Activated CD8-positive, alpha-beta memory T cell treated with anti-CD3 and anti-CD28 coated beads, Interleukin-2, amount 10 ng/mL, durations not matched to agents 7 days and 5 days (primary cell): ENCODE results near the gene STARD7. TPM values are rescaled to one million over a fixed set of nuclear protein-coding genes. Genes with fewer than 3 reads are reported as not detected.
A peak's percentile ranks its signal among the peaks of the same experiment; 100 is the strongest.

Source experiments
- ATAC-seq: fragments of 150-1000 bp; cut with Tn5 transposase; one replicate; pipeline ENCODE4 v1.10.0; 2021; ENCODE audit warnings: moderate library complexity
- CTCF ChIA-PET: fragments of 350-600 bp; sonication (Branson Sonifier 250); formaldehyde crosslinking; loops from one replicate; lab custom pipeline; 2021; ENCODE audit warnings: antibody characterized with exemption; lab: Charles Lee
- DNase-seq: peaks from one replicate; pipeline ENCODE4 v3.0.0-alpha.2; 2020
- H3K27ac Mint-ChIP-seq: one replicate; pipeline ENCODE4 v1.8.0; 2021; ENCODE audit warnings: mild to moderate bottlenecking, mixed read lengths
- H3K27me3 Mint-ChIP-seq: one replicate; pipeline ENCODE4 v1.8.0; 2021; ENCODE audit warnings: mixed read lengths
- H3K36me3 Mint-ChIP-seq: one replicate; pipeline ENCODE4 v1.8.0; 2021; ENCODE audit warnings: mild to moderate bottlenecking, mixed read lengths
- H3K4me1 Mint-ChIP-seq: one replicate; pipeline ENCODE4 v1.8.0; 2021; ENCODE audit warnings: mixed read lengths
- H3K4me3 Mint-ChIP-seq: one replicate; pipeline ENCODE4 v1.8.0; 2021; ENCODE audit warnings: mild to moderate bottlenecking, moderate library complexity, mixed read lengths
- H3K9me3 Mint-ChIP-seq: one replicate; pipeline ENCODE4 v1.8.0; 2022; ENCODE audit warnings: low read depth, mixed read lengths
- total RNA-seq, 2 experiments: library from RNA; stranded (reverse); gene quantifications; one replicate each; pipeline ENCODE4 v1.2.3, GENCODE V29; 2021

The STARD7 gene
- total RNA-seq, 2 experiments from 2014 or later = 131 to 180 TPM

DNA sequence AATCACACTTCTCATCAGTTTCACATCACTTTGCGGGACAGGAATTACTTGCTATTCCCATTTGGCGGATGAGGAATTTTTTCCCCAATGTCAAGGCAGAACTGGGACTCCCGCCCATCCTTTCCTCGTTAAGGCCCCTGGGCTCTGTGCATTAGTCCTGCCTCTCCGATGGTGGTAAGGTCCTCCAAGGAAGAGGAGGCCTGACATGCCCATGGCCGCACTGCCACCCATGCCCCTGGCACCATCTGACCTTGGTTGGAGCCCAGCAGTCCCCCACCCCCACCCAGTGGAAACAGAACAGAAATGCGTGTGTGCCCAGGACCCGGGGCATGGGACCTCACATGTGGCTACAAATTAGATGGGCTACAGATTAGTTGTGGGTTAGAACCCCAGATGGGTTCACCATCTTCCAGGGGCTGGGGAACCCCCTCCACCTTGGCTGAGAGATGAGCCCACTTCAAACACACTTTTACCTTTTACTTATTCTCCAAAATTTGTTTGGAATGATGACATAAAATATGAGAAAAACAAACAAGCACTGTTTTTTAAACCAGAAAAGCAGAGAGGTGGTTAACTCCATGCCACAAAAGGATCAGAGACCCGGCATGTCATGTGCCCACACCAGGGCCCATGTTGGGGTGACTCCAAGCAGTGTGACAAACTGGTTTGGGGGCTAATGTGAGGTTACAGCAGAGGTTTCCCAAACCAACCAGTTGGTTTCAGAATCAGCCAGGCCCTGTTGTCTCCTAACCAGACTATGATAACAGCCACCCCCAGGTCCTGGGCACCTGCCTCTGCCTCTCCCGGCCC is 52.4 kb downstream of the STARD7 start:
- H3K4me1 Mint-ChIP-seq = peaks cover 64% of the 10 kb centered on the region
- no peaks in the 10 kb centered on the region for H3K27me3 Mint-ChIP-seq
- peak overlapping the region; percentile 90 for H3K27ac Mint-ChIP-seq
- H3K9me3 Mint-ChIP-seq = peaks cover 5% of the 10 kb centered on the region
- CTCF ChIA-PET = interaction anchor here (1.3 to 27.2 kb wide), 2 partner anchors 12 to 18 kb away, joined by 7 to 675 read pairs; partner anchors contain the start of genes ASTL and DUSP2
- DNase-seq = peak; percentile 83
- peak; percentile 40 for ATAC-seq
- H3K36me3 Mint-ChIP-seq = peaks cover 7% of the 10 kb centered on the region
- H3K4me3 Mint-ChIP-seq = no peak overlapping the region

GRCh38 chr2:96154506-96155380 is 53.9 kb downstream of the STARD7 start:
- Mint-ChIP-seq H3K9me3 (no peaks in the 10 kb centered on the region), H3K4me3 (no peak overlapping the region), H3K4me1 (peaks cover 61% of the 10 kb centered on the region), H3K27me3 (no peaks in the 10 kb centered on the region), H3K27ac (no peak overlapping the region), H3K36me3 (no peaks in the 10 kb centered on the region)
- CTCF ChIA-PET = interaction anchor here (20.2 to 27.2 kb wide), 2 partner anchors 10 to 11 kb away, joined by 675 read pairs; partner anchors contain the start of genes ASTL and DUSP2
- no peak for DNase-seq
- no peak for ATAC-seq

DNA sequence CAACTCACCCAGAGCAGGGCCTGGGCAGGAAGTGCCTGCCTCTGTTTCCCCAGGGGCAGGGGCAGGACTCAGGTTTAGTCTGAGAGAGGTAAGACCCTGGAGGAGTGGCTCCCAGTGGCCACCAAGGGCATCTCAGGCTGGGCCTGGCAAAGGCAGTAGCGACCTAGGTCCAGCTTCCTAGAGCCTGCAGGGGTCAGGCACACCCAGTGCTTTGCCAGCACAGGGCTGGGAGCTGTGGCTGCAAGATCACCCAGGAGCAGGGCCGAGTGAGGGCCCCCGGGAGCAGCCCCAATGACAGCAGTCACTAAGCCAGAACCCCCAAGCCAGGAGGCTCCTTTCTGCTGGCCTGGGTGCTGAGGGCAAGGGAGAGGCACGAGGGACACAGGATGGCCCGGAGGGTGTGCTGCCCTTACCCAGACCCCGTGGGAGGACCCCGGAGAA is 54.6 kb downstream of the STARD7 start:
- Mint-ChIP-seq H3K27ac (no peak overlapping the region), H3K27me3 (no peaks in the 10 kb centered on the region), H3K4me3 (no peak overlapping the region), H3K9me3 (no peaks in the 10 kb centered on the region), H3K36me3 (no peaks in the 10 kb centered on the region), H3K4me1 (peaks cover 57% of the 10 kb centered on the region)
- CTCF ChIA-PET = interaction anchor here (20.2 to 27.2 kb wide), 2 partner anchors 9 to 12 kb away, joined by 675 read pairs; partner anchors contain the start of genes ASTL and DUSP2
- no peak for ATAC-seq
- DNase-seq = no peak

- no peak for DNase-seq
- peak overlapping the region; percentile 26 for H3K27ac Mint-ChIP-seq
Observed at GRCh38 chr2:96153291-96153713, 55.3 kb downstream of the STARD7 start.

DNA sequence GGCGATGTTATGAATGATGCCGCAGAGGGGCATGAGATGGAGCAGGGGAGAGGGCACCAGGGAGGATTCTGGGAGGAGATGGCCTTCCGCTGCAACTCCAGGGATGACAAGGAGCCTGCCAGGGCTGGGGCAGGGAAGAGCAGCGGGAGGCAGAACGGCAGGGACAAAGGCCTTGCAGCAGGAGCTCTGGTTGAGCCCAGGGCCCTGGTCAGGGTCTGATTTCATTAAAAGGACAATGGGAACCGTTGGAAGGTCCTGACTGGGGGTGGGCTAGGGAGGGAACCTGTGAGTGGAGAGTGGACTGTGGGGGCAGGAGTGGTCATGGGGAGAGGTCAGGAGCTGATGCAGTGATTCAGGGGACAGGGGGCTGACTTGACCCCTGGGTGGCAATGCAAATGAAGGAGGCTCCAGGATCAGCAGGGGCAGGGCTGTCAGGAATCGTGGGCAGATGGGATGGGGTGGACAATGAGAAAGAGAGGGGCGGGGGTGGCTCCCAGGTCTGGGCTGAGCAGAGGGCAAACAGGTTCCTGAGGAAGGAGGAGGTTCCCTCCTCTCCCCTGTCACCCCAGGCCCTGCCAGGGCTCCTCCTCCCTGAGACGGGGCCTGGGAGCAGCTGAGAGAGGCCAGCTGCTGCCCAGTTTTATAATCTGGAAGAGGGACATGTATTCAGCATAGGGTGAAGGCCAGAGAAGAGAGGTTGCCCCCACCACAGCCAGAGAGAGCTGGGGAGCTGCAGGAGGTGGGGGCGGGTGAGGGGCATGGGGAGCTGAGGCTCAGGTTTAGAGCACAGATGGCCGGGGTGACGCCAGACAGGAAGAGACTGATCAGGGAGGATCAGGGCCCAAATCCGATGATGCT is 56.1 kb downstream of the STARD7 start:
- no peak overlapping the region for H3K27ac Mint-ChIP-seq
- DNase-seq (no peak), ATAC-seq (no peak)
- H3K27me3 Mint-ChIP-seq = no peaks in the 10 kb centered on the region
- H3K9me3 Mint-ChIP-seq = no peaks in the 10 kb centered on the region
- no peak overlapping the region for H3K4me3 Mint-ChIP-seq
- peaks cover 57% of the 10 kb centered on the region for H3K4me1 Mint-ChIP-seq
- CTCF ChIA-PET = interaction anchor here (2.6 to 27.2 kb wide), 3 partner anchors 8 to 13 kb away, joined by 13 to 675 read pairs (median 675); partner anchors contain the start of genes ASTL and DUSP2
- no peaks in the 10 kb centered on the region for H3K36me3 Mint-ChIP-seq

More at GRCh38 chr2:96153291-96153713, 55.3 kb downstream of the STARD7 start:
- CTCF ChIA-PET = interaction anchor here (20.2 to 27.2 kb wide), 2 partner anchors 9 to 13 kb away, joined by 675 read pairs; partner anchors contain the start of genes ASTL and DUSP2
- no peak for ATAC-seq
- Mint-ChIP-seq H3K4me3 (no peak overlapping the region), H3K27me3 (no peaks in the 10 kb centered on the region), H3K36me3 (no peaks in the 10 kb centered on the region), H3K4me1 (peaks cover 57% of the 10 kb centered on the region), H3K9me3 (no peaks in the 10 kb centered on the region)

GRCh38 chr2:96151595-96152303 is 56.9 kb downstream of the STARD7 start:
- H3K9me3 Mint-ChIP-seq = no peaks in the 10 kb centered on the region
- peaks cover 57% of the 10 kb centered on the region for H3K4me1 Mint-ChIP-seq
- CTCF ChIA-PET = interaction anchor here (1.2 to 20.2 kb wide), 3 partner anchors 13 to 35 kb away, joined by 4 to 675 read pairs (median 13); no protein-coding TSS in a partner anchor
- no peaks in the 10 kb centered on the region for H3K27me3 Mint-ChIP-seq
- H3K27ac Mint-ChIP-seq = no peak overlapping the region
- H3K4me3 Mint-ChIP-seq = no peak overlapping the region
- no peak for DNase-seq
- no peaks in the 10 kb centered on the region for H3K36me3 Mint-ChIP-seq
- no peak for ATAC-seq

DNA sequence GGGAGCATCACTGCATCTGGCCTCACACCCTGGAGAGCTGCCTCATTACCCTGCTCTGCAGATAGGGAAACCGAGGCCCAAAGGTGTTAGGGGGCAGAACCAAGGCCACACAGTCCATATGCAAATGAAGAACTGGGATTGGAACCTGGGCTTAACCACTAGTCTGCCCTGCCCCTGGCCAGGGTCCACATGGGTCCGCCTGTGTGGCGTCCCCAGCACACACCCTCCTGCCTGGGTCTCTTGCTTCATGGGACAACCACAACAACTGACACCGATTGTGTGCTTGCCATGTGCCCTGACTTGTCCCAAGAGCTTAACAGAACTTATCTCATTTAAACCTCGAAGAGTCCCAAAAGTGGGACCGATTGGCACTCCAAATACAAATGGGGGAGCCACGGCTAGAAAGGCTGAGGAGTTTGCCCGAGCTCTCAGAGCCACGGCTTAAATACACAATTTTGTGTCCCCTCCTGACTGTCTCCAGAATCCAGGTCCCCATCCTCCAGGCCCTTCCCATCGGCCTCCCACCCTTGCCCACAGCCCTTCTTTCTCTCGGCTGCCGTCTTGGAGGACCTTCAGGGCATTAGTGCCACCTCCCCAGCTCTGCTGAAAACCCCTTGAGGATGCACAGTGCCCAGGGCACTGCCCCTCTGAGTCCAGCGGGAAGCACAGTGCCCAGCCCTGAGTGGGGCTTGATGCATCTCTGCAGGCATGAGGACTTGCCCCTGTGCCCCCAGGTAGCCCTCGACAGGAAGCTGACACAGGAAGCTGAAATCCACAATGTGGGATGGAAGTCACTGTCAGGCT is 57.6 kb downstream of the STARD7 start:
- no peak overlapping the region for H3K4me3 Mint-ChIP-seq
- peaks cover 56% of the 10 kb centered on the region for H3K4me1 Mint-ChIP-seq
- no peaks in the 10 kb centered on the region for H3K27me3 Mint-ChIP-seq
- DNase-seq (no peak), ATAC-seq (no peak)
- CTCF ChIA-PET = interaction anchor here (0.6 to 20.2 kb wide), 4 partner anchors 12 to 1441 kb away, joined by 3 to 675 read pairs (median 8); no protein-coding TSS in a partner anchor
- H3K36me3 Mint-ChIP-seq = no peaks in the 10 kb centered on the region
- H3K27ac Mint-ChIP-seq = no peak overlapping the region
- H3K9me3 Mint-ChIP-seq = no peaks in the 10 kb centered on the region

- Mint-ChIP-seq H3K36me3 (no peaks in the 10 kb centered on the region), H3K4me3 (no peak overlapping the region), H3K27ac (no peak overlapping the region), H3K9me3 (no peaks in the 10 kb centered on the region), H3K27me3 (no peaks in the 10 kb centered on the region), H3K4me1 (peaks cover 58% of the 10 kb centered on the region)
- ATAC-seq (no peak), DNase-seq (peak; percentile 38)
- CTCF ChIA-PET = interaction anchor here (0.6 to 20.2 kb wide), 3 partner anchors 11 to 1442 kb away, joined by 3 to 675 read pairs (median 13); no protein-coding TSS in a partner anchor
Observed at GRCh38 chr2:96150007-96150640, 58.5 kb downstream of the STARD7 start.

DNA sequence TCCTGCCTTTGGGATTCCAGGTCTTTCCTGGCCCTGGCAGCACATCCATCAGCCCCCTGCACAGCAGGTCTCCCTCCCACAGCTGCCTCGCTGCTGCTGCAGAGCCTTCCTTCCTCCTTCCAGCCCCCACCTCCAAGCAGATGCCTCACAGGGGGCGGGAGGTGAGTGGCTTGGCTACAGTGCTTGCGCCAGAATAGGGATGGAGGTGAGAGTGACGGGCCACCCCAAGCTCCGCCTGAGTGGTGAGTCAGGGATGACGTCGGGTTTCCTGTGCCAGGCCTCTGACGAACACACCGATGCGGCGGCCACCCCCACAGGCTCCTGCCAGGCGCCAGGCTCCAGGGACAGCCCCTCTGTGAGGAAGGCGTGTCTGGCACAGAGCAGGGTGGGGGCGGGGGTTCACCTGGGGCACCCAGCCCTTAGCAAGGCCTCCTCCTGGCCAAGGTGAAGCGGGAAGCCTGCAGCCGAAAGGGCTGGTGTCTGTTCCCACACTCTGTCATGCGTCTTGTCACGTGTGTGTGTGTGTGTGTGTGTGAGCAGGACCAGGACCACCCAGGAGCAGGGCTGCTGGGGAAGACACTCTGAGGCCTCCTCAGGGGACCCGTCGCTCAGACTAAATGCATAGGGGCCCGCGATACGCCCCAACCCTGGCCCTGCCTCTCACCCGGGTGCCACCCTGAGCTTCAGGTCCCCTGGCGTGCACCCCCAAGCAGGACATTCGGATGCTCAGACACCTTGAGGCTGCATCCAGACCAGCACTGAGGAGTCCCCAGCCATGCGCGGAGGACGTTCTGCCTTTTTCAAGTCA is 60.0 kb downstream of the STARD7 start:
- Mint-ChIP-seq H3K27me3 (no peaks in the 10 kb centered on the region), H3K36me3 (peaks cover 9% of the 10 kb centered on the region), H3K9me3 (no peaks in the 10 kb centered on the region), H3K4me1 (peaks cover 68% of the 10 kb centered on the region), H3K27ac (peak overlapping the region; percentile 85), H3K4me3 (peak overlapping the region; percentile 36)
- CTCF ChIA-PET = interaction anchor here (1.2 to 20.2 kb wide), 6 partner anchors 10 to 156 kb away, joined by 3 to 675 read pairs (median 12); partner anchors contain the start of gene ASTL
- ATAC-seq (peak; percentile 69), DNase-seq (peak; percentile 97)

- H3K4me1 Mint-ChIP-seq = peaks cover 70% of the 10 kb centered on the region
- H3K27ac Mint-ChIP-seq = peak overlapping the region; percentile 91
- ATAC-seq (no peak), DNase-seq (peak; percentile 43)
- no peaks in the 10 kb centered on the region for H3K9me3 Mint-ChIP-seq
- H3K27me3 Mint-ChIP-seq = no peaks in the 10 kb centered on the region
- peaks cover 13% of the 10 kb centered on the region for H3K36me3 Mint-ChIP-seq
- no peak overlapping the region for H3K4me3 Mint-ChIP-seq
- CTCF ChIA-PET = interaction anchor here (0.9 to 20.2 kb wide), 7 partner anchors 9 to 155 kb away, joined by 3 to 675 read pairs (median 9); partner anchors contain the start of gene ASTL
Observed at GRCh38 chr2:96147593-96148201, 60.9 kb downstream of the STARD7 start.
